ENCODE data around the gene ACSS1.

The ACSS1 gene

DNA sequence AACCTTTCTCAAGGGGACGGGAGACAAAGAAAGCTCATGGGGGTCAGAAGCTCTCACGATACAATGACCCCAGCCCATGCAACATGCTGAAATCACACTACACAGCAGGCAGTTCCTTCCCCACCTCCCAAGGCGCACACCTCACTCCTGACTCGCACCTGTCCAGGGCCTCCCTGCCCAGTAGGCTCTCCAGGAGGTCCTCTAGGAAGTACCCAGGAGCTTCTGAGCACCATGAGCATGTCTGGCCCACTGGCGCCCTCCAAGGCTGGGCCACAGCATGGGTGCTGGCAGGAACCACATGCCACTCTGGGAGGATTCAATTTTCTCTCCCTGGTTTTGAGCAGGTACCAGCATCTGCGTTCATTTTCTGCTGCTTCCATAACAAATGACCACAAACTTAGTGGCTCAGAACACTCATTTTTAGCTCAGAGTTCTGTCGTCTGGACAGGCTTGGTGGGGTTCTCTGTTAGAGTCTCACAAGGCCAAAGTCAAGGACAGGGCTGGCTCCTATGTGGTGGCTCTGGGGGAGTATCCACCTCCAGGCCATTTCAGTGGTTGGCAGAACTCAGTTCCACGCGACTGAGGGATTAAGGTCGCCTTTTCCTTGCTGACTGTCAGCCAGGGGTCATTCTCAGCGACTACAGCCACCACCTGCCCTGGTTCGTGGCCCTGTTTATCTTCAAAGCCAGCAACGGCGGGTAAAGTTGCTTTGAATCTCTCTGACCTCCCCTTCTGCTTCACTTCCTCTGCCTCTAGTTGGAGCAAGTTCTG is 32.7 kb downstream of the ACSS1 start:
- no peak overlapping the region for H3K27ac ChIP-seq
- no peak for TF ChIP-seq ZFX (IDR thresholded peaks at IDR 0.05; ENCODE audit: borderline replicate concordance)
- TF ChIP-seq, protein P1, sequence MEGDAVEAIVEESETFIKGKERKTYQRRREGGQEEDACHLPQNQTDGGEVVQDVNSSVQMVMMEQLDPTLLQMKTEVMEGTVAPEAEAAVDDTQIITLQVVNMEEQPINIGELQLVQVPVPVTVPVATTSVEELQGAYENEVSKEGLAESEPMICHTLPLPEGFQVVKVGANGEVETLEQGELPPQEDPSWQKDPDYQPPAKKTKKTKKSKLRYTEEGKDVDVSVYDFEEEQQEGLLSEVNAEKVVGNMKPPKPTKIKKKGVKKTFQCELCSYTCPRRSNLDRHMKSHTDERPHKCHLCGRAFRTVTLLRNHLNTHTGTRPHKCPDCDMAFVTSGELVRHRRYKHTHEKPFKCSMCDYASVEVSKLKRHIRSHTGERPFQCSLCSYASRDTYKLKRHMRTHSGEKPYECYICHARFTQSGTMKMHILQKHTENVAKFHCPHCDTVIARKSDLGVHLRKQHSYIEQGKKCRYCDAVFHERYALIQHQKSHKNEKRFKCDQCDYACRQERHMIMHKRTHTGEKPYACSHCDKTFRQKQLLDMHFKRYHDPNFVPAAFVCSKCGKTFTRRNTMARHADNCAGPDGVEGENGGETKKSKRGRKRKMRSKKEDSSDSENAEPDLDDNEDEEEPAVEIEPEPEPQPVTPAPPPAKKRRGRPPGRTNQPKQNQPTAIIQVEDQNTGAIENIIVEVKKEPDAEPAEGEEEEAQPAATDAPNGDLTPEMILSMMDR (IDR thresholded peaks at IDR 0.05) = no peak

DNA sequence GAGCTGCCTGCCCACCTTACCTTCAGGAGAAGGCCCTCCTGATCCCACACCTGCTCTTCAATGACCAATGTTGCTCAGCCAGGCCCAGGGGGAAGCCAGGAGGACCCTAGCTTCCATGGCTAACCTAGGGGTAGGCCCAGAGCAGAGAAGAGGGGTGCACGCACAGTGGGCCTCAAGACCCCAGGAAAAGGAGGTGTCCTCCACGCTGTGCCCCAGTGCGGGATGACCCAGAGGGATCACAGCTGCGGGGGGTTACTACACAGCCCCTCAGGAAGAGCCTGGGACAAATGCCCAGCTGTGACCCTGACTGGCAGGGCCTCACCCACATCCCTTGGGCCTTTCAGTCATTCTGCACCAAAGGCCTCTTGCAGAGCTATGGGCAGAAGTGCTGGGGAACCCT is 33.8 kb downstream of the ACSS1 start:
- no peak overlapping the region for H3K27ac ChIP-seq

GRCh38 chr20:25023356-25023755 is 34.6 kb downstream of the ACSS1 start:
- TF ChIP-seq ZFX (IDR thresholded peaks at IDR 0.05; ENCODE audit: borderline replicate concordance) = no peak
- TF ChIP-seq, protein P1 (IDR thresholded peaks at IDR 0.05) = no peak
- no peak overlapping the region for H3K27ac ChIP-seq

More for the DNA sequence above, 33.8 kb downstream of the ACSS1 start:
- TF ChIP-seq ZFX (IDR thresholded peaks at IDR 0.05; ENCODE audit: borderline replicate concordance) = no peak
- TF ChIP-seq, protein P1 (IDR thresholded peaks at IDR 0.05) = no peak

- H3K27ac ChIP-seq = no peak overlapping the region
- no peak for TF ChIP-seq ZFX (IDR thresholded peaks at IDR 0.05; ENCODE audit: borderline replicate concordance)
- TF ChIP-seq, protein P1 (IDR thresholded peaks at IDR 0.05) = no peak
Measured at GRCh38 chr20:25022680-25023079, 35.3 kb downstream of the ACSS1 start.

GRCh38 chr20:25021336-25021735 is 36.6 kb downstream of the ACSS1 start:
- no peak for TF ChIP-seq ZFX (IDR thresholded peaks at IDR 0.05; ENCODE audit: borderline replicate concordance)
- TF ChIP-seq, protein P1 (IDR thresholded peaks at IDR 0.05) = no peak
- no peak overlapping the region for H3K27ac ChIP-seq

GRCh38 chr20:25020901-25021301 is 37.0 kb downstream of the ACSS1 start:
- TF ChIP-seq, protein P1 (IDR thresholded peaks at IDR 0.05) = no peak
- TF ChIP-seq ZFX (IDR thresholded peaks at IDR 0.05; ENCODE audit: borderline replicate concordance) = no peak
- H3K27ac ChIP-seq = no peak overlapping the region

DNA sequence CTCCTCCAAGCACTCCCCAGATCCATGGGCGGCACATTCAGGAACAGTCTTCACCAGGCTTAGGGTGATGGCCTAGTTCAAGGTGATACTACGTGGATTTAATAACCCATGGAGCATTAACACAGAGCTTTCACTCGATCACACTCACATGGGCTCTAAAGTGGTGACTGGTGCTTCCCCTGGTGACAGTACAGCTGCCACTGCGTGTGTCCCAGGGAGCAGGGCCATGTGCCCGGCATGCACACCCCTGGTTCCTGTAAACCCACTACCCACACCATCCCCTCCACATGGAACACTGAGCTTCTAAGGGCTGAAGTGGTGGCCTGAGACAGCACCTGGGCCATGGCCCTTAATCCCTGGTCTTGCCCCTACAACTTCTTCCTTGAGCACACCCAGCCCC is 37.6 kb downstream of the ACSS1 start:
- TF ChIP-seq, protein P1 (IDR thresholded peaks at IDR 0.05) = no peak
- TF ChIP-seq ZFX (IDR thresholded peaks at IDR 0.05; ENCODE audit: borderline replicate concordance) = no peak
- H3K27ac ChIP-seq = no peak overlapping the region
